ENCODE measurements around the gene CNTN1.
"Not testable (repeated sequence)": the region's sequence is repeated elsewhere in the genome, so short reads cannot be mapped to it uniquely, and the experiment has no call there.

Gene CNTN1

DNA sequence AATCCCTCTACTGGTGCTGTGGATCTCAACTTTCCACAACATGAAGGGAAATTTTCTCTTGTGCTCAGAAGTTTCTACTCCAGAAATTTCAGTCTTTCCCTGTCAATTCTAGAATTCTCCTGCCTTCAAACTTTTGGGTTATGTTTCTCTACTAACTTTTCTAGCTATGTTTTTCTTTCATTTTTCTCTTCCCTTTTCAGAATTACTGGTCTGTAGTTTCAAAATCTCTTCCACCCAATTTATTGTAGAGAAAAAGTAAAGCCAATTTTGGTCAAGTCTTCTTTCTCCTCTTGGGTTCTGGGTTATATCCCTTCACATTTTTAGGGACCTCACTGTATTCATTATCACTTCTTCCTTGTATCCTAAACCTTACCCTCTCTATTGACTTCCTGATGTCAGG is 18.9 kb downstream of the CNTN1 start:
- no peak for DNase-seq

DNA sequence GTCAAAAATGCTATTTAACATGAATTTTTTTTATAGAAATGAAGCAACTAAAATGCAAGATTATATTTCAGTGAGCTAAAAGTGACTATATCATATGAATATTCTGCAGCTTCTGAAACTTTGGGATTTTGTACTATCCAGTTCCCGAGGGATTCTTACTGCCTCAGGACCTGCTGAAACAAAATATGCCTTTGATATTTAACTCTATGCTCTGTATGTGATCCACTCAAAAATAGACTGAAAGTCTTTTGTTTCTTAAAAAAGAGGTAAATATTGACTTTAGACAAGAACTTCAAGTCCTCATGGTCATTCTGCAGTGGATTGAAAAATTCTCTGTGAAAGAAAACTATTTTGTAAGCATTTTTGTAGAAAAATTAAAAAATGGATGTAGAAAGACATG is 22.4 kb downstream of the CNTN1 start:
- DNase-seq = no peak

DNA sequence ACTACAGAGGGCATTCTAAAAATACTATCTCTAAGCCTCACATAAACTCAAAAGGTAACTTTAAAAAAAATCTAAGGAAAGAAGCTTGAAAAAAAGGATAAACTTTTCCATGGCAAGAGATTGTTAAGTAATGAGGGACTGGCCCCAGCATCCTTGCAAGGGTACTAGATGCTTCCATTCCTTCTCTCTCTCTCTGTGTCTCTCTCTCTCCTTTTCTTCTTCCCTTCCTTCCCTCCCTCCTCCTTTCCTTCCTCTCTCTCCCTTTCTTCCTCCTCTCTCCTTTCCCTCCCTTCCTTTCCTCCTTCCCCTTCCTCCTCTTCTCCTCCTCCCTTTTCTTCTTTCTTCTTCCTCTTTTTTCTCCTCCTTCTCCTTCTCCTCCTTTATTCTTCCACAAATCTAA is 23.8 kb downstream of the CNTN1 start:
- DNase-seq = no peak

DNA sequence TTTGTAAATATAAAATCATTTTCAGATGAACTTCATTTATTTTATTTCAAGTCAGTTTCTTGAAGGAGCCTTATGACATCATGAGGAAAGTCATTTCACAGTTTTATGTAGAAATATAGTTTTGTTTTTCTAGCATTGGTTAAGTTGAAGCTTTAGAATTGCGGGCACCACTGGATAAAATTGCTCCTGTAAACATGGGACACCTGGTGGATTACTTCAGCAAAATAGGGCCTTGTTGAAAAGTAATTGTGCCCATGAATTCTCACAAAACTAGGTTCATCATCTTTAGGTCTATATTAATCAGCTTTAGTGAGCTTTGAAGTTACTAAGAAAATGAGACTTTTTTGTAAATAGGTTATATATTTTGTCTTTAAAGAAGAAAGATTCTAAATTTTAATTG is 25.3 kb downstream of the CNTN1 start:
- no peak for DNase-seq

DNA sequence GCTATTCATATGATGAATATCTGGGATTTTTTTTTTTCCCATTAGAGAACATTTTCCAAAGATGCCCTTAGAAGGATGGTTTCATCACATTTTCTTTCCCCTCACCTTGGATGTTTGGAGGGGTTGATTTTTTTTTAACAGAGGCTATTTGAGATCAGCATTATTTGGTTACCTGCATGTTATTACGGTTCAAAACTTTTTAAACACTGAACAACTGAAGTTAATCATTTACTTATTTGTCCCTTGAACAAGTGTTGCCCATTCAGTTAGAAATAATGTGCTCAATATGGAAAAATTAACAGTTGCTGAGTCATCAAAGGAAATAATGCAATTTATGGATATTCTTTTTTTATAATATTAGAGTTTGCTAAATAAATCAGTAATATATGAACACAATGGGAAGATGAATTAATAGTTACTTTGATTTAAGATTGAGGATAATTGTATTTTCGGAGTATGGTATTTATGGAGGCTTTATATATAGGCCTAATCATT is 26.7 kb downstream of the CNTN1 start:
- DNase-seq = no peak

DNA sequence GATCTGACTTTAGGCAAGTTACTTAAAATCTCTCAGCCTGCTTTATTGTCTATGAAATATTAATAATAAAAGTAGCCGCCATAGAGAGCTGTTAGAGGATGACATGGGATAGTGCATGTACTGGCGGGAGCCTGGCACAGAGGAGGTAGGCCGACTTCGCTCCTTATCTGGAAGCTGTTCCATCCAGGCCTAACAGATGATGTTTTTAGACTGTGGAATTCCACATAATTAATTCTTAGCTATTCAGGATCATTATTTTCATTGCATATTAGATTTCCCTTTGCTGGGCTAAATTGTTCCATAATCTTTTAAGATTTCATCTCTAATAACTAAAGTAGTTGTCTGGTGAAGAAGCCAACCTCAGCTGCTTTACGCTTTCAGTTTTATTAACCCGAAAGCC is 30.8 kb downstream of the CNTN1 start:
- DNase-seq = no peak

DNA sequence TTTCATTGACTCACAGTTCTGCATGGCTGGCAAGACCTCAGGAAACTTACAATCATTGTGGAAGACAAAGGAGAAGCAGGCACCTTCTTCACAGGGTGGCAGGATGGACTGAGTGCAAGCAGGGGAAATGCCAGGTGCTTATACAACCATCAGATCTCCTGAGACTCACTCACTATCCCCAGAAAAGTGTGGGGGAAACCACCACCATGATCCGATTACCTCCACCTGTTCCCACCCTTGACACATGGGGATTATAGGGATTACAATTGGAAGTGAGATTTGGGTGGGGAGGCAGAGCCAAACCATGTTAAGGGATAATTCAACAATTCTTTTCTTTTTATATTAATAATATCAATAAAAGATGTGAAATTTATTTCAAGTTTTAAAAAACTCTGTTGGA is 34.1 kb downstream of the CNTN1 start:
- DNase-seq = no peak

DNA sequence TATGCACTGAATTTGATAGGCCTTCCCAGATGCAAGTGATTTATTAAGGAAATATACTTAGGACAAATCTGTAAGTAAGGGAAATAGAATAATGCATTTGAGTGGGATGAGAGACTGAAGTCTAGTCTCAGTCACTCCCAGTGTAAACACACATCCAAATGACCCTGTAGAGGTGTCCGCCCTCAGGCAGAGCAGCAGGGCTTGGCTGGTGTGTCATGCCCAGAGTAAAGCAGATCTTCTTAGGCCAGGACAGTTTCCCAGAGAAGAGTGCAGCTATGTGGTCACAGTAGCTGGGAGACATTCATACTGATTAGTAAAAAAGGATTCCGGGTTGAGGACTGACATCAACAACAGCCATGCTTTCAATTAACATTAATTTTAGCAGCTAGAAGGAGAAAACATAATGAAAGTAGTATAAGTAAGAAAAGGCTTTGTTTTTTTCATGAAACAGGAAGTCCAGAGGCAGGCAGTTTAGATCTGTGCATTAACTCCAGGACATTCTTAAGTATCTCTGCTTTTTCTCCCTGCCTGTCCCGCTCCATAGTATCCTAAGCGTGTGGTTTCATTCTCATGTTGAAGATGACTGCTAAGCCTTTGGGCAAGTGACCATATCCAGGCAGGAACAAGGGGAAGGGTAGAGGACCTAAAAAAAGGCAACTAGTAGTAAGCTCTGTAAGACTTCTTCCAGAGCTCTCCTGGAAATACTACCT is 35.7 kb downstream of the CNTN1 start:
- DNase-seq = no peak

DNA sequence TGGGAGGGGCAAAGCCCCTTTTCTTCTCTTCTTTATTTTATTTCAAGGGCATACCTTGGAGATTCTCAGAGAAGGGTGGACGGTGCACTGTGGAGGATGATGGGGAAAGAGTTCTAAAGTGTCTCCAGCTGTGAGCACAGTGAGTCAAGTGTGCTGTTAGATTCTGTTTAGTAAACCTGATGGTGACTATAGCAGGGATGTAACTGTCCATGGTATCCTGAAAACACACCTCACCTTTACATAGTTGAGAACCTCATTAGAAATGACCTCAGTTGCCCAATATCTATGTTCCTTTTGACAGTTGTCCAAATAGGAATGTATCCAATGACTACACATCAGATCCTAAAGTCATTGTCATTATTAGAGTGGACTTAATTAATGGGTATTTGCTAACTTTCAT is 38.0 kb downstream of the CNTN1 start:
- no peak for DNase-seq

DNA sequence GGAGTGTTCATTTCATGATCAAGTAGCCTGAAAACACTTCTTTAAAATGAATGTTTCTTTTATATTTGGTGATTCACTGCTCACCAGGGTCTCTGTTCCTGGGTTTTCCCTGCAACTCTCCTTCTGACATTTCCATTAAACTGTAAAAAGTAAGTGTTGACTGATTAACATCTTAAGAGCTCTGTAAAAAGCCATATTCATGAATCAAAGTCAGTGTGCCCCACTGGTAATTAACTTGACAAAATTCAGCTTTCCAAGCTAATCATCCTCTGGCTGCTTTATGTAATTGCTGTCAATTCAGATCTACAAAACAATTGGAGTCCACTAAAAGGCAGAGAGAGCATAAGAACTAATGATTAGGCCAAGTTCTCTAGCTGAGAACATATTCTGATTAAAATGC is 41.6 kb downstream of the CNTN1 start:
- DNase-seq = no peak

DNA sequence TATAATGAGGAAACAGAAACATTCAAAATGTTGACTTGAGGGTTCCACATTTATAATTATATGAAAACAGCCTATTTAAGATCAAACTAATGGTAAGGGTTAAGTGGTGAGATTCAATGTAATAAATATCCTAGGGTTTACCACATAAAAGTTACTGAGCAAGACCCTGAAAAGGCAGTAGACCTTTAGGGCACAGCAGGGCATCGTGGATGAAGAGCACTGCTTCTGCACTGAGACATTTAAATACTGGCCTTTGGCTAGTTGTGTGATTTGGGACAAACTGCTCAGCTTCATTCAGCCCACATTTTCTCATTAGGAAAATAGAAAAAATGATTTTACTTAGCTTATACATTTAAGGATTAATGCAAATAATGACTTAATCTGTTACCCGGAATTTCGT is 42.0 kb downstream of the CNTN1 start:
- no peak for DNase-seq

DNA sequence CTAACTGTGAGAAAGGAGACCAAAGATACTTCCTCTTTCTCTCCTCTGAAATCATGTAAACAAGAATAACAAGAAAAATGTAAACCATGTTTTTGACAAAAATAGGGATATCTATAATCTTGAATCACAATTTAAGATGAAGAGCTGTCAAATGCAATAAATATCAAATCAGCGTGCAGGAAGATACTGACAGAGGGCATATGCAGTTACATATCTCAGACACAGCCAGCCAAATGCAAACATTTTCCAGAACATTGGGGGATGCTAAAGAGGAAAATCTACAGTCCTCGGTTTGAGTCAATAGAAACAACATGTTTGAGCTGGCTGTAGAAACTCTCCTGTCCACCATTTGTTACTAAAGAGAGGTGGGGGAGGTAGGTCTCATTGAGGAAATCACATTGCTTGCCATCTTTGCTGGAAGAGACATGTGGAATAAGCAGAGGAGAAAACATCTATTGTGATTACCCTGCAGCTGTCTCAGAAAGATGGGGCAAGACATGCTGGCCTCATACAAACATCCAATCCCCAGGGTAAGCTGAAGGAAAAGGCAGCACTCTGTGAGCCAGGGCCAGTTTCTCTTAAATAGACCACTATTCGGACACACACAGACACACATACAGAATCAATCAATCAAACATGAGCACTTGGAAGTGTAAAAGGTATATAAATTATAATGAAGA is 43.5 kb downstream of the CNTN1 start:
- no peak for DNase-seq

DNA sequence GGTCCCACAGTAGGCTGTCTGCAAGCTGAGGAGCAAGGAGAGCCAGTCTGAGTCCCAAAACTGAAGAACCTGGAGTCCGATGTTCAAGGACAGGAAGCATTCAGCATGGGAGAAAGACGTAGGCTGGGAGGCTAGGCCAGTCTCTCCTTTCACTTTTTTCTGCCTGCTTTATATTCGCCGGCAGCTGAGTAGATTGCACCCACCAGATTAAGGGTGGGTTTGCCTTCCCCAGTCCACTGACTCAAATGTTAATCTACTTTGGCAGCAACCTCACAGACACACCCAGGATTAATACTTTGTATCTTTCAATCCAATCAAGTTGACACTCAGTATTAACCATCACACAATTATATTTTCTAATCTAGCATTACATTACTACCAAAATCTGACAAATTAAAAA is 45.2 kb downstream of the CNTN1 start:
- DNase-seq = not testable (repeated sequence)

DNA sequence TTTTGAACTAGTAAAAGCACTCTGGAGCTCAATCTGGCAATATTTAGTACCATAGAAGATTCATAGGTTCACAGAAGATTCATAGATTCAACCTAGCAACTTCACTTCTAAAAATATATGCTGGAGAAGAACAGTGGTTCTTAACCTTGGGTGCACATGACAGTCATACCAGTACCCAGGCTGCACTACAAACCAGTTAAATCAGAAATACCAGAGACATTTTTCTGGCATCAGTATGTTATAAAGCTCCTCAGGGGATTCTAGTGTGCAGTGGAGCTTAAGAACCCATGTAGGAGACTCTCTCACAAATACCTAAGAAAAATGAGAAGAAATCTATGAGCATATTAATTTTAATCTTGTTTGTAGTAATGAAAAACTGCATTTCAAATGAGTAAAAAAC is 46.6 kb downstream of the CNTN1 start:
- no peak for DNase-seq

DNA sequence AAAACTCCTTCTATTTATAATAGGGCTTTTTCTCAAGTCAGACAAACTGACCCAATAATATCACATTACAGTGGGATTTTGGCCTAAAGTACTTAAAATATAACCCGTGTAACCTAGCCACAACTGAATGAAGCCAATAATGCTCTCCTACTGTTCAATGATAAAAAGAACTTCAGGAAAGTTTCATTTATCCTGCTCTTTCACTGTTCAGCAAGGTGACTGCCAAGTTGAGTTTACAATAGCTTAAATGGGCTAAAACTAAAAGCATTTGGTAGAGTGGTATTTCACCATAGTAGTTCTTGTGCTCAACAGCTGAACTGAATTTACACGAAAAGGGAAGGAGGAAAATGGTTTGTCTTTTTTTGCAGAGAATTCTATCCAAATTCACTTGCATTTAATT is 49.8 kb downstream of the CNTN1 start:
- DNase-seq = no peak

DNA sequence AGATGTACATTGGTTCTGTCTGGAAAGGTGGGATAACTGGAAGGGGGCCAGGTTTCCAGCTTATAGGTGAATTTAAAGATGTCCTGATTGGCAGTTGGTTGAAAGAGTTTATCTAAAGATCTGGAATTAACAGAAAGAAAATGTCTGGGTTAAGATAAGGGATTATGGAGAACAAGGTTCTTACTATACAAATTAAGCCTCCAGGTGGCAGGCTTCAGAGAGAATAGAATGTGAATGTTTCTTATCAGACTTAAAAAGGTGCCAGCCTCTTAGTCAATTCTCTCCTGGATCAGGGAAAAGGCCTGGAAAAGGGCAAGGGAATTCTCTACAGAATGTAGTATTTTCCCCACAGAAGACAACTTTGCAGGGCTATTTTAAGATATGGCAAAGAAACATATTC is 53.1 kb downstream of the CNTN1 start:
- no peak for DNase-seq

DNA sequence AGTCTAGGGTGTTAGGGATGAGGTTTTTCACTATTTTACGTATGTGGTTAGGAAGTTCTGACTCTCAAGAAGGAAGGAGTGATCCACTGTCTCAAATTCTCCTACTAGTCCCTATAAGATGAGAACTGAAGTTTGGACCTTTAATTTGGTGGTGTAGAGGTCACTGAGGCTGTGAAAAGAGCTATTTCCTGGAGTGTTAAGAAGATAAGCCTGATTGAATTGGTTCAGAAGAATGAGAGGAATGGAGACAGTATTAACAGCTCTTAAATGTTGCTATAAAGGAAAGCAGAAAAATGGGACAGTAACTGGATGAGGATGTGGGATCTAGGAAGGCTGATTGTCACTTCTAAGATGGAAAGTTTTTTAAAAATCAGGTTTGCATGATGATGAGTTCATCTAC is 57.6 kb downstream of the CNTN1 start:
- DNase-seq = no peak

DNA sequence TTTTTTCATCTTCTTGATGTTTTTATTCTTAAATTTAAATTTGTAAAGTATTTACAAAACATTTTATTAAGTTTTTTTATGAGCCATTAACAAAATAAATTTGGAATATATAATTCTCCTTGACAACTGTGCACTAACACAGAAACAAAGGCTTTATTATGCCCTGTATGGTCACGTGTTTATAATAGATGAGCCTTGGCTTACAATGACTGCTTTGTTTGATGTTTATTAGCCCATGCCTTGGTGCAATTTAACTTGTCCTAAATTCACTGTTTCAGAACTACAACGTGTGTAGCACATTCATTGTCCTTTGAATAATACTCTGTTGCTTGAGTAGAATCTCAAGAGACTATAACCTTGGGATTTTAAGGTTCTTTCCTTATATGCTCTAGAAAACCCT is 59.8 kb downstream of the CNTN1 start:
- no peak for DNase-seq

DNA sequence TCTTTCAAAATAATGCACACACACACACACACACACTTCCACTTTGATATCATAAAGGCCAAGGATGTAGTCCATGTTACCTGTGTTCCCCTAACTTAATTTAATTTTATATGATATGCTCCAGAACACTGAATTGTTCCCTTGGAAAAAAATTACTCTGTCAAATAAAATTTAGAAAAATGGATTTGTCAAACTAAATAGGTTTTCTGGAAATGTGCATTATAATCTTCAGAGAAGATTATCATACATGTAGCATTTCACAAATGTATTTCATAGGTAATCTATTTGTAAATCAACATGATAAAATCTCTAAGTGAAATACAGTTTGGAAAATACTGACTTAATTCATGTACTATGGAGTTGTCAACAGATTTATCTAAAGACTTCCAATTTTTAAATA is 68.6 kb downstream of the CNTN1 start:
- DNase-seq = no peak

DNA sequence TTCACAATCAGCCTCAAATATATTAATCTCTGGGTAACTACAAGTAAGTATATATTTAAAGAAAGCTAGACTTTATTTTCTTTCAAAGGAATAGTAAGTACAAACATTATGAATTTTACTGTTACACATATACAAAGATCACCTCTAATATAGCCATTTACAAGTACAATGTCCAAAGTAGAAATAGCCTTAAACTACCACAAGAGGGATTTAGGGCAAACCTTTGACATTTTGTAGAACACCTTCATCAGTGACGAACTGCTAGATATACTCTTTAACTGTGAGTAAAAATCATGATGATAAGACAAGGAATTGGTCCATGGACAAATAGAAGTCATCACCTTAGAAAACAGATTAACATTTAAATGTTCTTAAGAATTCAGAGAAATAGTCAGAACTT is 69.8 kb downstream of the CNTN1 start:
- DNase-seq = no peak

DNA sequence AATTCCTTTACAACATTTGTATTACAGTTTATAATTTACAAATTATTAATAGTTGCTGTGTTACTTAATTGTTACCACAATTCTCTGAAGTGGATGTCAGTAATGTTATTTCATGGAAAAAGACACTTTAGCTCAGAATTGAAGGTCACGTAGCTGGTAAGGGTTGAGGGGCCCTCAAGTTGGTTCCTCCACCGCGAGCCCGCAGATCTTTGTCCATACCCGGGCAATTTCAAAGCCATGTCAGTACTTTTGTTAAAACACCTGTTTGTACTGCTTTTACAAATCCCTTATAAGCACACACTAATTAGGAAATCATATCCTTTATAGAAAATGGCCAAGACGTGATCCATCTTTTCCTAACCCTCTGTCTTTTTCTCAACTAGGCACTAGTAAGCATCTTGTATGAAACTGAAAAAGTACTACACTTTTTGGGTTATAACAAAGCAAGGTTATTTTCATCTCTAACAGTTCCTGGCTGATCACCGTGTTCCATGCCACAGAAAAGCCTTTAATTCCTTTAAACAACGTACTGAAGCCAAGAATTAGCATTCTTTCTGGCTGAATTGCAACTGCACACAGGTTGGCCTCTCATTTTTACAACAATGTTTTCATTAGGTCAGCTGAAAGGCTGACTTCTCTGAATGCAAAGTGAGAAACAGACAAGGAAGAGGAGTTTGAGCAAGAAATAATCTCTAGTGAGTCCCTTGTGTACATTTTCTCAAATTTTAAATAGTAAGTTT is 76.1 kb downstream of the CNTN1 start:
- no peak for DNase-seq

DNA sequence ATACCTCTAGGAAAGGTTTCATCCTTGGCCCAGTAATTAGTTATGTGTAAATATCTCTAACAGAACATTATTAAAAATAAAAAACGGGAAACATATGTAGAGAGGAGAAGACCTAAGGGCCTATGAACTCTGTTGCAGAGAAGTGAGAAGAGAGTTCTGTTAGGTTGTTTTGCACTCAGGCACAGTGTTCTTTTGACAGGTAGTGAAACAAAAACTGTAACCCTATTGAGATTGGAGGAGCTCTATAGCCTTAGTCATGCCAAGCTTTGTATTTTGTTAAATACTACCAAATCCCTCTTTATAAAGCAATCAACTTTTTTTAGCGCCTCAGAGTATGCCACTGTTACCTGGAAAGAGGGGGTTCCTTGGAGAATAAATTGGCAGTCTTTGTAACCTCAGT is 77.6 kb downstream of the CNTN1 start:
- no peak for DNase-seq

DNA sequence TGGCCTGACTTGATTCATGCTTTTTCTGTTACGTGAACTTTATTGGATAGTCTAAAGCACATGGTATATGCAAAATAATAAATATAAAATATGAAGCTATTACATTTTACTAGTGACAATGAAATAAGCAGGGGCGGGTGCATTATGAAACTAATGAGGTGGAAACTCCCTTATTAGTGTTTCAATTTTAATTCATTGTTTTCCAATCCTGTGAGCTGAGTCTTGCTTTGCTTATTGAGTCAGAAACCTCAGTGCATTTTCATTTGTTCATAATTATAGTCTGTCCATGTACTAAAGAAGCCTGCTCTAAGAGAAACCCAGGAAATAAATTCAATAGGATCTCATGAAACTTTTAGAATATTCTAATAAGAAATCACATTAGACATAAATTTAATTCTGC is 78.5 kb downstream of the CNTN1 start:
- DNase-seq = no peak

DNA sequence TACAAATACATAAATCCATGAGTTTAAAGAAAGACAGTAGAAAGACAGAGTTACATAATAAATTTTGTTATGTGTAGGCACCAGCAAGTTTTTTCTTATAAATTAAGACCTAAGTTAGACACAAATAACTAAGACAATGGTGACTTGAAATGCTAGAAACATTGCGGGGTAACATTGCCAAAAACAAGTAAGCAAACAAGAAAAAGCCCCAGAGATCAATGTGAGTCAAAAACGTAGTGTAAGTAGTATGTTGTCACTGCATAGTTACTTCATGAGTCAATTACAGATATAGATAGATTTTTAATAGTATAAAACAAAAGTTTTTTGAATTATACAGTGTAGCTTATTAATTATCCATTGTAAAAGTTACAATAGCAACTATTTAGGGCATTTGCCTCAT is 83.4 kb downstream of the CNTN1 start:
- DNase-seq = no peak

Measured in activated CD4-positive, alpha-beta T cell treated with anti-CD3 and anti-CD28 coated beads, Interleukin-2, amount 50 U/mL, for 16 hours (primary cell).